B cell (primary cell): ENCODE results near the gene KCNJ4.

ENCODE experiments used
- CTCF ChIP-seq: fragments of 200-600 bp; IDR thresholded peaks from one replicate; pipeline ENCODE4 v1.8.0; 2022; ENCODE audit warnings: antibody characterized with exemption, mild to moderate bottlenecking
- EZH2 ChIP-seq: IDR thresholded peaks from 2 replicates; pipeline ENCODE4 v1.6.1; 2012; ENCODE audit warnings: borderline replicate concordance, low read depth, mild to moderate bottlenecking, moderate library complexity, low read length; ENCODE audit not compliant: insufficient read depth, poor library complexity, severe bottlenecking

GRCh38 chr22:38460426-38460840 is 5.4 kb upstream of the KCNJ4 start:
- no peak for TF ChIP-seq CTCF
- TF ChIP-seq EZH2: no peak
